GM21723 (cell line): Measurements from ENCODE around the gene THEMIS2.
A peak's percentile ranks its signal among the peaks of the same experiment; 100 is the strongest.

Experiments
- ATAC-seq: cut with Tn5 transposase; IDR thresholded peaks from one replicate; pipeline ENCODE4 v1.9.1; 2021; ENCODE audit warnings: mild to moderate bottlenecking, moderate library complexity; ENCODE audit not compliant: unreplicated experiment

THEMIS2 gene

DNA sequence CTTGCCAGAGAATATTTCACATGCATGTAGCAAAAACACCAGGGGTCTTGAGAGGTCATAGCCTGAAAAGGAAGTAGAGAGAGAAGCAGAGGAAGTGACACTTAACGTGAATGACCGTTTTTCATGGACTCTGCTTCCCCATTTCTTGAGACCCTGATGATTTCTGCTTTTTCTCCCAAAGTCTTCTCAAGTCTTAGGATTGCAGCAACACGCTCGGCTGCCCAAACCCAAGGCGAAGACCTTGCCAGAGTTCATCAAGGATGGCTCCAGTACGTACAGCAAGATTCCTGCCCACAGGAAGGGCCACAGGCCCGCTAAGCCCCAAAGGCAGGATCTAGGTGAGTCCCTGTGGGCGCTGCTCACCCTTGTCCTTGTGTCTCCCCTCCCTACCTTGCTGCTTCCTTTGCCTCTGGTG, 12.8 kb downstream of the THEMIS2 start:
- no peak for ATAC-seq

DNA sequence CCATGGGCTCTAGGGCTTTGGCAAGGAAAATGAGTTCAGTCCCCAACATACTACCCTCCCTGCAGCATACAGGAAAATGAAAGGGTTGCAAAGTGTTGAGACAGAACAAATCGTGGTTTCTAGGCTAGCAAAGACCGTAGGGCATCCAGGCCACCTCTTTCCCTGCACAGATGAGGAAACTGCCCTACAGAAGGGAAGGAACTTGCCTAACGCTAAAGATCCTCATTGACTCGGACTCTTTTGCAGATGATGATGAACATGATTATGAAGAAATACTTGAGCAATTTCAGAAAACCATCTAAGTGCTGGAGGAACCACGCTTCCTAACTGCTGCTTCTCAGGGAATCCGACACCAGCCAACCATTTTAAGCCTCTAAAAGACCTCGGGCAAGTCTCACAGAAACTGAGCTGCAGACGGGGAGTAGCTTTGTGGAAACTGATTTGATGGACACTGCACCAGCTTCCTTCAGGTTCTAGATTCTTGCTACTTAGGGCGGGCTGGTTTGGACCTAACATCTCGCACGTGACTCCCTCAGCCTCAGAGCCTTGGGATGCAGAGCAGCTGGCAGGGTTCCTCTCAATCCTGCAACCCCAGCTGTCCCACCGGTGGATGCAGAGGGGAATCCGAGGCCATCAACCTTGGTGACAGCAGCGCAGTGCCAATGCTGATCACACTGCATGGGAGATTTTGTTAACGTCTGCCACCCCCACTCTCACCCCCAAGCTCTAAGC, 13.4 kb downstream of the THEMIS2 start:
- ATAC-seq, result no peak

DNA sequence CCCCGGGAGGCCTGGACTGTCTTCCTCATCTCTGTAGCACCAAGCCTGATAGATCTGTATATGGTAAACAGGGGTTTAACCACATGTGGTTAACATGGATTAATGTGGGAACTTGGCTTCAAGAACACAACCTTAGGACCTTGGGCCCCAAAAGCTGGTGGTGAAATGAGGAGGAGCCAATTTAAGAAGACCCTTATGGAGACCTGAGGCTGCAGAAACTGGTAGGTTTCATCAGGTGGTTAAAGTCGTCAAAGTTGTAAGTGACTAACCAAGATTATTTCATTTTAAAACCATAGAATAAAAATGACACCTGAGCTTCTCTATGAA, 14.0 kb downstream of the THEMIS2 start:
- ATAC-seq, result no peak

DNA sequence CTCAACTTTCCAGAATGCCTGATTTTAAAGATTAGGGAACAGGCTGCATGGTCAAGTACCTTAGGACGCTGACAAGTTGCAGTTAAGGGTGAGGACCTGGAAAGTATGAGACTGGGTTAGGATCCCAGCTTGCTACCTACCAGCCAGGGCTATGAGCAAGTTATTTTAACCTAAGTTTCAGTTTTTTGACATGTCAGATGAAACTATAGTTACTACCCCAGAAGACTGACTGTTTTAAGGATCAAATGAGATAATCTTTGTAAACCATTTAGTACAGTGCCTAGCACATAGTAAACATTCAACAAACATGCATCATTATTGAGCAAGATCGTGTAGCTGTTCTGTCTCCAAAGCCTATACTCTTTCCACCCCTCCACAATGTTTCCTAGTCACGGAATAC, 14.4 kb downstream of the THEMIS2 start:
- ATAC-seq, result no peak

DNA sequence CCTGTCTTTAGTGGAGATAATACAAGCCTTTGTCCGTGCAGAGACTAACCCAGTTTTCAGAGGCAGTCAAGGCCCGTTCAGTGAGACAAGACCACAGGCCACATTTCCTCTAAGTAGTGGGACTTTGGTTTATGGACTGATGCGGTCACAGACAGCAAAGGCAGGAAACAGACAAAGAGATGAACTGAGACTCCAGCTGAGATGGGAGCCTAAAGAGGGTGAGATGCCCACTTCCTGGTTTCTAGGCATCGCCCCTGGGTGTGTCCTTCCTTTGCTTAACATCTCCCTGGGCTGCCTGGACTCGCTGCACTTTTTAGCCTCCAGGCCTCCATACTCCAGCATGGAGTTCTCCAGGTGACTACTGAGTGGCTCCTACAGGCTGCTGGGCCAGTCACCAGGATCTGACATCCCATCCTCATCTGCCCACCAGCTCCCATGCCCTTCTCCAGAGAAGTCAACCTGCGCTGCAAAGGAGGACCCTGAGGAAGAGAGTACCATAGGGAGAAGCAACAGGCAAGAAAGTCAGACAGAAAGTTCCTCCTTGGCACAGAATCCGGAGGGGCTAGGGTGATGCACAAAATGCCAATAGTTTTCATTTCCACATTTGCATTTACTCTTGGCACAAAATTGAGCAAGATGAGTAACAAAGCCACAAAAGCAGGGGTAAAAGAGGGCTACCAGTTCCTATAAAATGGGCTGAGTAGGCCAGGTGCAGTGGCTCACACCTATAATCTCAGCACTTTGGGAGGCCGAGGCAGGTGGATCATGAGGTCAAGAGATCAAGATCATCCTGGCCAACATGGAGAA, 15.1 kb downstream of the THEMIS2 start:
- ATAC-seq, result no peak

DNA sequence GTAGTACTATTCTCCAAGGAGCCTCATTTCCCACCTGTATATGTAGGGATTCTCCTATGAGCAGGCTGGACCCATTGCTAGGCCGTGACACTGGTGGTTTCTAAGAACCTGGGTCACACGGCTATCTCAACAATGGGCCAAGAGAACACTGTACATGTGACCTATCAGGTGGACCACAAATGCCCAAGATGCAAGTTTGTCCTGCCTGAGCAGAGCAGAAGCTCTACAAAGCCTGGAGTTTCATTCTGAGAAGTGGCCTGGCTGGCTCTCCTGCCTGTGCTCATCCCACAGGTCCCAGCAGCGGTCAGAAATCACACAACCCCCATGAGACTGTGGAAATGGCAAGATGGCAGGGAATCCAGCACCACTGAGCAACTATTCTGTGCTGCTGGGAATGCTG, 17.2 kb downstream of the THEMIS2 start:
- no peak for ATAC-seq

DNA sequence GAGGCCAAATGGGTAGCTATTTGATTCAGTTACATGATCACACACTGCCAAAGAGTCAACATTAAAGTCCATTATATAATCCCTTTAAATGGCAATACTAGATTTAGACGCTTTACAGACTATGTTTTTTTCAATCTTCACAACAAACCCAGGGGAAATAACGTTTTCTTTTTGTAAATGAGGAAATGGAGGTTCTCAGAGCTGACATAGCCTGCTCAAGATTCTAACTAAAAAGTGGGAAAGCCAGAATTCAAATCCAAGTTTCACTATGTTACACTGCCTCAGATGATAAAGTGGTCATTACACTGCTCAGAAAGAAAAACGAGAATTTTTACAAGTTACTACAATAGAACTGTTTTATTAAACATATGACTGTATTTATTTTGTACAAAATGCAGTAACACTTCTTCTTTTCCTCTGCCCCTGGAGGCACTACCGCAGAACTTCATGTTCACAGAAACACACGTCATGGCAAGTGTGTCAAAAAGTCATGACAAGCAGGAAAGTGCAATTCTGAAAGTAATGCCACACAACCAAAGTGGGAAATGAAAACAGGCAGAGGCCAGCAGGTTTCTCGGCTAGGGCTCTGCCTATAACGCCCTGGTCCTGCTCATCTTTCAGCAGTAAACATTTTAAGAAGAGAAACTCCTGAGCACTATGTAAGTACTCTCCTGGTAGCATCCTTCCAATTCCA, 19.0 kb downstream of the THEMIS2 start:
- ATAC-seq, result peak; percentile 50

DNA sequence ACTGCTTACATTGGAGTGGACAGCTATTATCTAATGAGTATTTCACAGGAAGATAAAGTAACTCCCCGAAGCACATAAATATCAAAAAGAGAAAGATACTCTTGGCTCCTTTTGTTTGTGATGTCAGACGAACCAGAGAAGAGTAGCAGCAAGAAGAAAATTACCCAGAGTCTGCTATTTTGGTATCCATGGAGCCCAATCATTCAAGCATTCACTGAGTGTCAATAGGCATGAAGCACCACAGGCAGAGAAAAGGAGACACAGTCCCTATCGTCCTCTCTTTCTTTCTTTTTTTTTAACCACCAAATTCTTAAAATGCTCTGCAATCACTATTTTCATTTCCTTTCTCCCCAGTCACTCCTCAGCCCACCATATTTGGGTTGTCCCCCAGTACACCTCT, 22.2 kb downstream of the THEMIS2 start:
- no peak for ATAC-seq

DNA sequence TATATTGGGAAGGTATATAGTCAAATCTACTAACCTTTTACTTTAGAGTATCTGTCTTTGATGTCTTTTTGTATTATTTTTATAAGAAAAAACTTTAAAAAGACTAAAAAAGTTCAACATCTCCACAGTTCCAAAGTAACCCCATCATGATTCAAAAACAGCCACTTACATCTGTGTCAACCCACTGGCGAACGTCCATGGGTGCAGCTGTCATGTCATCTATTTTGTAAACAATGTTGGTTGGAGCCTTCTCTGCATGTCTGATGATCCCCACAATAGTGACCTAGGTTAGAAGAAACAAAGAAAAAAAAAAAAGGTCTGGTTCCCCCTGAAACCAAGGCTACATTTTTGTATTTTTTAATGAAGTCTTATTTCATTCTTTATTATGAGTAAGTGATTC, 34.4 kb downstream of the THEMIS2 start:
- ATAC-seq, result no peak

DNA sequence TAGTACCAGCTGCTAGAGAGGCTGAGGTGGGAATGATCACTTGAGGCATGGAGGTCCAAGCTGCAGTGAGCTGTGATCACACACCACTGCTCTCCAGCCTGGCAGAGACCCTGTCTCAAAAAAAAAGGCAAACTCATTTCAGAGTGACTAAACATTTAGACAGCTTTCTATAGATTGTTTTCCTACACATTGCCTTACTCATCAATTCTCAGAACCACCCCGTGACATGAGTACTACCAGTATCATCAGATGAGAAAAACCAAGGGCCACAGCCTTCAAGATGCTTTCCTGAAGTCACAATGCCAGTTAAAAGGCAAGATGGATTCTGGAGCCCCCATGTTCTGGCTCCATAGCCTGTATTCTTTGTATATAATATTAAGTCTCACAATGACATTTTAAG, 40.1 kb downstream of the THEMIS2 start:
- ATAC-seq, result no peak

DNA sequence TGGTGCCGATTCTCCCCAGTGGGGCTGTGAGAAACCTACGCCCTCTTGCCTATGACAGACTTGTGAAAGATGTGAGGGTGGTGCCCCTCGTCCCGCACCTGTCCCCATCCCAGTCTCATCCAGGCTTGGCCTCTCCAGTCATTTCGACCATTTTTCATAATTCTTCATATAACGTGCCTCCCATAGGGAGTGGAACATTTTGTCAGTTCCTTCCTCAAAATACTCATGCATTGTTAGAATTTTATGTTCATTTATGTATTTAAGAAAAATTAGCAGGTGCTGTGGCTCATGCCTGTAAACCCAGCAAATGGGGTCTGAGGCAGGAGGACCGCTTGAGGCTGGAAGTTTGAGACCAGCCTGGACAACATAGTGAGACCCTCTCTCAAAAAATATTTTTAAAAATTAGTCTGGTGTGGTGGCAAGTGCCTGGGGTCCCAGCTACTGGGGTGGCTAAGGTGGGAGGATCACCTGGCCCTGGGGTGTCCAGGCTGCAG, 42.8 kb downstream of the THEMIS2 start:
- no peak for ATAC-seq

DNA sequence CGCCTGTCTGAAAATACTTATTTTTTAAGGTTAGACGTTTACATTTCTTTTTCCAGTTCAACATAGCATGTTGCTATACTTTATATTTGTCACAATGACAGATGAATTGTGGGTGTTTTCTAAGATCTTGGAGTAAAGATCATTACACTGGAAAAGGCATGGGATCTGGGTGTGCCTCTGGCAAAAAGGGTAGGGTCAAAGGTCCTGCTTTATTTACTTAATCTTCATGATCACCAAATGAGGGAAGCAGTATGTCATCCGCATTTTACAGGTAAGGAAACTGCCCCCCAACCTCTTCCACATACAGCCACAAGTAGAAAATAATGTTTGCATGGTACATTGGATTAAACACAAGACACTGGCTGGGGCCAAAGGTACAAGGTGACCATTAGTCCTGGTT, 49.9 kb downstream of the THEMIS2 start:
- no peak for ATAC-seq

DNA sequence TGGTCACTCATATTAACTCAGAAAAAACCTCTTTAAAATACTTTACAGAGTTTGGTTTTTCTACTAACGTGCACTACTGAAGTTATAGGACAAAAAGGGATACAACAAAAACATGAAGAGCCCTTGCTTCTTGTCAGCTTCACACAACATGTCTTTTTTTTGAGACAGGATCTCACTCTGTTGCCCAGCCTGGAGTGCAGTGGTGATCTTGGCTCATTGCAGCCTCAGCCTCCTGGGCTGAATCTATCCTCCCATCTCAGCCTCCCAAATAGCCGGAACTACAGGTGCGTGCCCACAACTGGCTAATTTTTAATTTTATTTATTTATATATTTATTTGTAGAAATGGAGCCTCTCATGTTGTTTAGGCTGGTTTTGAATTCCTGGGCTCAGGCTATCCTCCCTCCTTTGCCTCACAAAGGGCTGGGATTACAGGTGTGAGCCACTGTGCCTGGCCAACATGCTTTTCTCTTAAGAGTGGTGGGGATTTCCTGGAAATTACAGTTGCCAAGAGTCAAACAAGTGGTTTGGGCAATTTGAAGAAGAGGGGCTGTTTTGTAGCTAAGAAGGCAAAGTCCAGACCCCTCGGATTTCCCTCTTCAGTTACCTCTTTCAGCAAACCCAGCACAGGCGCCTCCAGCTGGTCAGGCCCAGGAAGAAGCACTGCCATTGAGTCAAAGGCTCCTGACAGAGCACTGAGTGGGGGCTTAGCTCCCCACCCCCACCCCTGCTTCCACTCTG, 56.0 kb downstream of the THEMIS2 start:
- no peak for ATAC-seq

DNA sequence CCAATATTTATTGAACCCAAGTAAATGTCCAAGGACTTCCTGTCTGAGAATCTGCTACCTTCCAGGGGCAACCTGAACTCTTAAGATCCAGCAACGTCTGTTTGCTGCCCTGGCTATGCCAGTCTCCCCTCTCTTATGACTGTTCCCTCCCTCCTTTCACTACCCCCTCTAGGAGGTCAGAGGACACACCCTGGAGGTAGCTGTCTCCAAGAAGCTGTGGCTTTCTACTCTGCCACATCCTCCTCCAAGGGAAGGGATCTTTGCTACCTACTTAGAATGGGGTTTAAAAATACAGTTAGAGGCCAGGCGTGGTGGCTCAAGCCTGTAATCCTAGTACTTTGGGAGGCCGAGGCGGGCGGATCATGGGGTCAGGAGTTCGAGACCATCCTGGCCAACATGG, 58.8 kb downstream of the THEMIS2 start:
- ATAC-seq, result no peak

DNA sequence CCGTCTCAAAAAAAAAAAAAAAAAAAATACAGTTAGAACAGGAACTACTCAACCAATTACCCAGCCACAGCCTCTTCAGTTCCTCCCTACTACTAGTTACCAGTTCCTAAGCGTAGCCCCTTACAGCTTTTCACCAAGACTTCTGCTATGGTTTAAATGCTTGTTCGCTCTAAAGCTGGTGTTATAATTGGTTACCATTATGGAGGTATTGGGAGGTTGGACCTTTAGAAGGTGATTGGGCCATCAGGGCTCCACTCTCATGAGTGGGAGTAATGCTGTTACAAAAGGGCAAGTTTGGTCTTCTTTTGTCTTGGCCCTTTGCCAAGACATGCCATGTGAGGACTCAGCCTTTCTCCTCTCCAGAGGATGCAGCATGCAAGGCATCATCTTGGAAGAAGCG, 59.4 kb downstream of the THEMIS2 start:
- no peak for ATAC-seq

DNA sequence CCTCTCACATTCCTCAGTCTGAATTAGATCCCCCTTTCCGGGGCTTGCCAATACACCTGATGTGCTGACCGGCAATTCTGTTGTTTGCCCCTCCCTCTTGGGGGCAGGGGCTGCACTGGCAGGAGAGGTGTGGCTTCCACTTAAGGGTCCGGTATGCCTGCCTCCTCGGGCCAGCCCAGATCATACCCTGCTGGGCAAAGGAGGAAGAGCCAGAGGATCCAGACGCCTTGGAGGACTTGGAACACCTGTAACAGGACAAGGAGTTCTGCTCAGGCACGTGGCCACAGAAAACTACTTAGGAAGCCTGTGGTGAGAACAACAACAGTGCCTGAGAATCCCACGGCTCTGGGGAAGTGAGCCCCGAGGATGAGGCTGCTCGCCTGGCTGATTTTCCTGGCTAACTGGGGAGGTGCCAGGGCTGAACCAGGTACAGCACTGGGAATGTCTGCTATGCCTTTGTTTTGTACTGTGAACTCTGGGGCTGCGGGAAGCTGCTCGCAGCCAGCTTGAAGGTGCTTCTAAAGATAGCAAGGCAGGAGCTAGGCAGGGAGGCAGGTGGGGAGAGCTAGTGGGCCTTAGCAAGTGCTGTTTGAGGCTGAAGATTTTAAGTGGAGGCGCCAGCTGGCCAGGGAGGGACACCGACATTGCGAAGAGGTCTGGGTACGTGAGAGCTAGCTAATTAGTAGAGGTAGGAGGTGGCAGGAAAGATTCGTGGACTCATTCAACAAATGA, 62.6 kb downstream of the THEMIS2 start, which contains the start of gene SMPDL3B:
Gene SMPDL3B, plus strand, starts transcription at position 183 of the 732 bp plus-strand sequence. Its CDS starts 184 bp downstream, at position 367.
- no peak for ATAC-seq

DNA sequence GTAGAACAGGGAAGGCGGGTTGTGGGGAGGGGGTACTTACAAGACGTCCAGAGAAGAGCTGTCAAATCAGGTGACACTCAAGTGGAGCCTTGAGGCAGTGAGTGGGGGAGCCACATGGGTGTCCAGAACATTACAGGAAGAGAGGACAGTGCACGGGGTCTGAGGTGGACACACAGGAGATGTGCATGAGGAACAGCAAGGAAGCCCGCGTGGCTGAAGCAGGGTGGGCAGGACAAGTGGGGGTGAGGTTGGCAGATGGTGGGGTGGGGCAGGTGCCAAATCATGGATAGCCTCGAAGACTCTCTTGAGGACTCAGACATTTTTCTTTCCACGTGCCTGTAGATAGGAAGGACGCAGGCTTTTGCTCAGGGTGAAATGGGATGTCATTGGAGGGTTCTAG, 63.4 kb downstream of the THEMIS2 start:
- ATAC-seq, result no peak
